Head of caudate nucleus (tissue), 42 donors: ENCODE data around the gene SLFN11.
"Not testable (repeated sequence)": the region's sequence is repeated elsewhere in the genome, so short reads cannot be mapped to it uniquely, and the experiment has no call there.

ENCODE experiments used
- DNase-seq, 42 donors: peaks; one replicate each; pipeline versions ENCODE4 v3.0.0 to v3.0.0-alpha.2; 2020 to 2021; ENCODE audit warnings: mixed read lengths in 7 of 42
- intact Hi-C: fragments of 100-400 bp; cut with DNase I; formaldehyde crosslinking; loops from one replicate; pipeline ENCODE4 v1.15.0; 2022

Gene SLFN11, protein sequence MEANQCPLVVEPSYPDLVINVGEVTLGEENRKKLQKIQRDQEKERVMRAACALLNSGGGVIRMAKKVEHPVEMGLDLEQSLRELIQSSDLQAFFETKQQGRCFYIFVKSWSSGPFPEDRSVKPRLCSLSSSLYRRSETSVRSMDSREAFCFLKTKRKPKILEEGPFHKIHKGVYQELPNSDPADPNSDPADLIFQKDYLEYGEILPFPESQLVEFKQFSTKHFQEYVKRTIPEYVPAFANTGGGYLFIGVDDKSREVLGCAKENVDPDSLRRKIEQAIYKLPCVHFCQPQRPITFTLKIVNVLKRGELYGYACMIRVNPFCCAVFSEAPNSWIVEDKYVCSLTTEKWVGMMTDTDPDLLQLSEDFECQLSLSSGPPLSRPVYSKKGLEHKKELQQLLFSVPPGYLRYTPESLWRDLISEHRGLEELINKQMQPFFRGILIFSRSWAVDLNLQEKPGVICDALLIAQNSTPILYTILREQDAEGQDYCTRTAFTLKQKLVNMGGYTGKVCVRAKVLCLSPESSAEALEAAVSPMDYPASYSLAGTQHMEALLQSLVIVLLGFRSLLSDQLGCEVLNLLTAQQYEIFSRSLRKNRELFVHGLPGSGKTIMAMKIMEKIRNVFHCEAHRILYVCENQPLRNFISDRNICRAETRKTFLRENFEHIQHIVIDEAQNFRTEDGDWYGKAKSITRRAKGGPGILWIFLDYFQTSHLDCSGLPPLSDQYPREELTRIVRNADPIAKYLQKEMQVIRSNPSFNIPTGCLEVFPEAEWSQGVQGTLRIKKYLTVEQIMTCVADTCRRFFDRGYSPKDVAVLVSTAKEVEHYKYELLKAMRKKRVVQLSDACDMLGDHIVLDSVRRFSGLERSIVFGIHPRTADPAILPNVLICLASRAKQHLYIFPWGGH

DNA sequence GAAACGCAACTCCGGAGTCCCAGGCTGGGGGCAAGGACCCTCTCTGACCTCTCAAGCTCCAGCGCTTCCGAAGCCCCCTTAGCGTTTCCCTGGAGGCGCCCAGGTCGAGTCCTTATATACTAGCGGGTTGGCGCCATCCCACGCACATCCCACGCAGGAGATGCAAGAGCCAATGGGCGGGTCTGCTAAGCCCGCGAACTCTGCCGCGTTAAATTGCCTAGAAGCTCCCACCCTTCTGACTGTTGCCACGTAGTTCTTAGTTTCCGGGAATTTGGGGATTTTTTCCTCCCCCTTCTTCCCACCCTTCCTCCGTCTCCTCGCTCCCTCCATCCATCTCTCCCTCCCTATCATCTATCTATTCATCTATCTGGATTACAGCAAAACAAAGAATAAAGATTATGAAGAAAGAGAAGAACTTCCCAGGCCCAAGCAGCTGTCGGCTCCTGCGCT is at the start of gene SLFN11:
Gene SLFN11 (minus strand): TSS at position 88 of the 450 bp plus-strand sequence. CDS start 9,814 bp downstream, outside the sequence.
- intact Hi-C loops = no loop called here
- peak; percentile 21 to 81 (median 61) for DNase-seq

DNA sequence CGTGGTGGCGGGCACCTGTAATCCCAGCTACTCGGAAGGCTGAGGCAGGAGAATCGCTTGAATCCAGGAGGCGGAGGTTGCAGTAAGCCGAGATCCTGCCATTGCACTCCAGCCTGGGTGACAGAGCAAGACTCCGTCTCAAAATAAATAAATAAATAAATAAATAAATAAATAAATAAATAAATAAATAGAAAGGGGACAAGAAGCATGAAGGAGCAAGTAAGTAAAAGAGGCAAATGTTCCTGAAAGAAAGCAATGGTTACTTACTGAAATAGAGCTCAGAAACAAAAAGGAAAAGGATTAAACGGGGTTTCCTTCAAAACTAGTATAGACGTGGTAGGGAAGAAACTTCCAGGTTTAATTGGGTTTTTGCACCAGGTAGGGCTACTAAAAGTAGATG is 47.6 kb upstream of the SLFN11 start:
- intact Hi-C loops, DNase-seq: not testable (repeated sequence)

DNA sequence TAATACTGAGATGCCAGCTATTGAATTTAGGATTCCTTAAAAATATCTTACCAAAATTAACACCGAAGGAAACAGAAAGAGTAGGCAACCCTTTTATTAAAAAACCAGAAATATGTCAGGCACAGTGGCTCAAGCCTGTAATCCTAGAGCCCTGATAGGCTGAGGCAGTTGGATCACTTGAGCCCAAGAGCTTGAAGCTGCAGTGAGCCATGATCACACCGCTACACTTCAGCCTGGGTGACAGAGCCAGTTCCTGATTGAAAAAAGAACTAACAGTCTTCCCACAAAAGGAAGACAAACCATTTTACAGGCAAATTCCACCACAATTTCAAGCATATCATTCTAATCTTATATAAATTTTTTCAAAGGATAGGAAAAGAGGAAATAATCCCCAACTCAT is 43.2 kb upstream of the SLFN11 start:
- peak in 6 of 42 donors; percentile 13 to 51 (median 24) for DNase-seq
- intact Hi-C loops = no loop called here

DNA sequence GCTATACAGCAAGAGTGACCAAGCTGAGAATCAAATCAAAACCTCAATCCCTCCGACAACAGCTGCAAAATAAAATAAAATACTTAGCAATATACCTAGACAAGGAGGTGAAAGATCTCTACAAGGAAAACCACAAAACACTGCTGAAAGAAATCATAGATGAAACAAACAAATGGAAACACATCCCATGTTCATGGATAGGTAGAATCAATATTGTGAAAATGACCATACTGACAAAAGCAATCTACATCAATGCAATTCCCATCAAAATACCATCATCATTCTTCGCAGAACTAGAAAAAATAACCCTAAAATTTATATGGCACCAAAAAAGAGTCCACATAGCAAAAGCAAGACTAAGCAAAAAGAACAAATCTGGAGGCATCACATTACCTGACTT is 41.3 kb upstream of the SLFN11 start:
- intact Hi-C loops, DNase-seq: not testable (repeated sequence)

DNA sequence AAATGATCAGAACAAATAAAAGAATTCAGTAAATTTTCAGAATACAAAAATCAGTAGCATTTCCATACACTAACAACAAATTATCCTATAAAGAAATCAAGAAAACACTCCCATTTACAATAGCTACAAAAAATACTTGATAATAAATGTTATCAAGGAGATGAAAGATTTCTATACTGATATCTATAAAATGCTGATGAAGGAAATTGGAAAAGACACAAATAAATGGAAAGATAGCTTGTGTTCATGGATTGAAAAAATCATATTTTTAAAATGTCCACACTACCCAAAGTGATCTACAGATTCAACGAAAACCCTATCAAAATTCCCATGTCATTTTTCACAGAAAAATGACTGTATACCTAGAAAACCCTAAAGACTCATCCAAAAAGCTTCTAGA is 40.8 kb upstream of the SLFN11 start:
- DNase-seq = no peak
- intact Hi-C loops = no loop called here

DNA sequence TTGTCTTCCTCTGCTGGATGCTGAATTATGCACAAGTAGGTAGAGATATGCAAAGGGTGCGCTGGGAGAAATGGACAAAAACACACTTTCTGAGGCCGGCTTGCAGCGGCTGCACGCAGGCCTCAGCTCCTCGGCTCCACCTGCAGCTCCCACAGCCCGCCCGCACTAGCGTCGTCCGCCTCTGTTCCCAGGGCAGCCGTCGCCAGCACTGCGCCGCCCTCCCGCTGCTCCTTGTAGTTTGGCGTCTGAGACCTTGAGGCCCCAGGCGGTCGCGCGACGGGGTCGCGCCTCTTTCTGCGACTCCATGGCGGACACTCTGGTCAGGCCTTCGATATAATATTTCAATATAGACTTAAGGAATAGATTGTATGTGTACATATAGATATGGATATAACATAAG is 34.1 kb upstream of the SLFN11 start:
- DNase-seq = no peak

DNA sequence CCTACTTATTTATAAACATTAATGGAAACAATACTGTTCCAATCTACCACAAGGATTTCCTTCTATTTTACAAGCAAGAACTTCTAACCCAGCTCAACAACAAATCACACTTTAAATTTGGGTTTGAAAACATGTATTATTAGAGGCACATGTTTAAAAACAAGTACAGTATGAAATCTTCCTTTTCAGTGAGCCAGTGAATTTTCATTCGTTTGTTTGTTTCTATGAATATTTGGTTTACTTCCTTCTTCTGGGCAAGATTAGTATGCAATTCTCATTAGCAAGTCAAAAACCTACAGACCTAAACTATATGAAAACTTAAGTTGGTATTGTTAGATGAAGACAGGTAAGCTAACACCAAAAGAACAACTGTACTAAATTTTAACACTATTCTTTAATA is 33.1 kb upstream of the SLFN11 start:
- no peak for DNase-seq
- intact Hi-C loops = no loop called here

More for the DNA sequence above, 34.1 kb upstream of the SLFN11 start:
- intact Hi-C loops = no loop called here

DNA sequence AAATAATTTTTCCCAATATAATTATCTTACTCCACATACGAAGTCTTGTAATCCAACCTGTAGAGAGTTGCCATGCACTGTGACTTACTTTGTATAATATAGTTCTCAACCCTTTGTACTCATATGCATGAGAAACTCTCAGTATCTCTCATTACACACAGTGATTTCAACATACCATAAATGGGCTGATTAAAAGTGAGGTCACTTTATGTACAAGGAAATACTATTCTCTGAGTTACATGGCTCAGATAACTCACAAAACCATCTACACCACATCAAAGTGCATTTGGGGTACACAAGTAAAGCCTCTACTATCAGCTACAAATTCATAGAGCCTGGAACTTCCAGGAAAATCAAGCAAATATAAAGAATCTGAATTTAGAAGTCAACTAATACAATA is 30.9 kb upstream of the SLFN11 start:
- intact Hi-C loops = no loop called here
- DNase-seq = no peak

DNA sequence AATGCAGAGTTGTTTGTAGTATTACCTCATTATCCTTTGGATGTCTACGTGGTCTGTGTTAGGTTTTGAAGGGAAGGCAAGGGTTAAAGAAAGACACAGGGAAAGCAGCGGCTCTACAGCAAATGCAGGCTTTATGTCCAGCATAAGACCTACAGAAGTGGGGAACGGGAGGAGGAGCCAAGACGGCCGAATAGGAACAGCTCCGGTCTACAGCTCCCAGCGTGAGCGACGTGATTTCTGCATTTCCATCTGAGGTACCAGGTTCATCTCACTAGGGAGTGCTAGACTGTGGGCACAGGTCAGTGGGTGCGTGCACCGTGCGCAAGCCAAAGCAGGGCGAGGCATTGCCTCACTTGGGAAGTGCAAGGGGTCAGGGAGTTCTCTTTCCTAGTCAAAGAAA is 20.4 kb upstream of the SLFN11 start:
- intact Hi-C loops, DNase-seq: not testable (repeated sequence)

DNA sequence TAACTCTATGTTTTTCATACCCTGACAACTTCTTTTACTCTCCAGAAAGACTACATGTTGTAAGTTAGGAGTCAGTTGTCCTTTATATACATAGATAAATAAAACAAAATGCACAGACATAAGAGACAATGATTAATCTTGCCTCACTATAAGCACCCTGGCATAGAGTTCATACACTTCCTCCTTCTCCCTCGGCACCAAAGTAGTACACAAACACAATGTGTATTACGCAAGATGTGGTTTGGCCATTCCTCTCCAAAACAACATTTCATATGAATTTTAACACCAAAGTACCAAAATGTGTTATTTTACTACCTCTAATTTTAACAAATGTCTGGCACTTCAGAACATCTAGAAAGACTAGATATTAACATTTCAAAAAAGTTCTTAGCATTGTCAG is 17.2 kb upstream of the SLFN11 start:
- intact Hi-C loops = no loop called here
- DNase-seq = no peak

DNA sequence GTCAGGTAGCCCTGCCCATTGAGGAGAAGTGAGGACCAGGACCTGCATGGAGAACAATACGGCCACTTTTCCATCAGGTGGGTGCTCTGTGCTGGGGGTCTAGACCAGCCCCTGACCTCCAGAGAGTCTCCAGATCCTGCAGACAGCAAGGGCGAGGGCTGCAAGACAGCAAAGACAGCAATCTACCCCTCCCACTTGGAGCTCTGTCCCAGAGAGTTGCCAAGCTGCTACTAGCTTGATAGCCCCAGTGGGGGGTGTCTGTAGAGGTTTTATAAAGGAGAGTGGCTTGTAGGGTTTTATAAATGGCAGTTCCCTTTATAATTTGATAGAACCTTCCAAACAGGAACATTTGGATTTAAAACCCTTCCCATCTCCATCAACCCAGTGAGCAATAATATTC is 16.7 kb upstream of the SLFN11 start:
- intact Hi-C loops = no loop called here
- no peak for DNase-seq

DNA sequence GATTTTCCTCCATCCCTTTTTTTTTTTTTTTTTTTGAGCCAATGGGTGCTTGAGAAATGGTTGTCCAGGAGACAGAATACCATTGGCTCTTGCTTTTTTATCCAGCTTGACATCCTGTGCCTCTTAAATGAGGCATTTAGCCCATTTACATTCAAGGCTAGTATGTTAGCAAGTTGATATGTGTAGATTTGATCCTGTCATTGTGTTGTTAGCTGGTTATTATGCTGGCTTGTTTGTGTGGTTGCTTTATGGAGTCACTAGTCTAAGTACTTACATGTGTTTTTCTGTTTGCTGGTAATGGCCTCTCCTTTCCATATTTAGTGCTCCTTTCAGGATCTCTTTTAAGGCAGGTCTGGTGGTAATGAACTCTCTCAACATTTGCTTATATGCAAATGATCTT is 14.1 kb upstream of the SLFN11 start:
- intact Hi-C loops = no loop called here

DNA sequence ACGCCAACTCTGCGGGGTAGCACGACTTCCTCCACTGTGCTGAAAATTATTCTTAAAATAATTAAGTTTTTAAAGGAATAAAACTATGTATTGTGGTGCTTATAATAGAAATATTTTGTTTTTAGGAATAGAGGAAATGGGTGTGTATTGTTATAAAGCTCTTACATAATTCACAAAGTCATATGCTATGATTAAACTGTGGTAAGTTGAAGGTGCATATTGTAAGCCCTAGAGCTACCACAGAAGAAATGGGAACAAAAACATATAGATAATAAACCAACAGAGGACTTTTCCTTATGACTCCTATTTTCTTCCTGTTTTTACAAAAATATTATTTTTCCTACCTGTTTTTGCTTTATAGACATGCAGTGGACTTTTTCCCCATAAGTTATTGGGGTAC is 4.3 kb upstream of the SLFN11 start:
- intact Hi-C loops = no loop called here

More for the DNA sequence above, 14.1 kb upstream of the SLFN11 start:
- no peak for DNase-seq

DNA sequence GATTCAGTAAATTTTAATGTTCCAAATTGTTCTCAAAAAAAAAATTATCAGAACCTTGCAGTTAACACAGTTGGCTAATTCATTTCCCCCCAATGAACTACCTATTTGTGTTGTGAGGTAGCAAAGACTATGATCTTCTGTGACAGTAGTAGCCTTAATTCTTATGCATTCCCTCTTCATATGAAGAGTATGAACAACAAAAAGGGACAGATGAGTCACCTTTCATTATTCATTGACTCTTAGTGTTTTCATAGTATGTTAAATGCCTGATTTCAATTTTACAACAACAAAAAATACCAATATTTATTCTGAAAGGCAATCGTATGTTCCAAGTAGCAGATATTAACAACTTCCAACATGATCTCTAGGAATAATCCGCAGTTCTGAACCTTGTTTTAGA is 3.6 kb upstream of the SLFN11 start:
- no peak for DNase-seq
- intact Hi-C loops = no loop called here

More for the DNA sequence above, 4.3 kb upstream of the SLFN11 start:
- DNase-seq = no peak

DNA sequence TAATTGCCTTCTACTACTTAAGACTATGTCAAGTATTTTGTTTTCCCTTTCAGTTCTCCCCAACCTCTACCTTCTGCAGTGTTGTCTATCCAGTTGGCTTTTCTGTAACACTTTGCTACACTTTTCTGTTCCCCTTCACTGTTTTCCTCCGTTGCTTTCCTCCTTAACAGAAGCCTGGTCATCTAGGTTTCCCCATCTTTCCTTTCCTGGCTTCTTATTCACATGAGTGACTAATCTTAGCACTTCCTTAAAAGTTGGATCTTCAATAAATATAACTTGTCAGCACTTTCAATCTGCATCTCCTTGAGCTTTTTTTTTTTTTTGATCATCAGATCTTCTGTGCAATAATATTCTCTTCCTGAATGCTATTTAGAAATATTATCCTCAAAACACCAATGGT is 2.8 kb upstream of the SLFN11 start:
- intact Hi-C loops = no loop called here

DNA sequence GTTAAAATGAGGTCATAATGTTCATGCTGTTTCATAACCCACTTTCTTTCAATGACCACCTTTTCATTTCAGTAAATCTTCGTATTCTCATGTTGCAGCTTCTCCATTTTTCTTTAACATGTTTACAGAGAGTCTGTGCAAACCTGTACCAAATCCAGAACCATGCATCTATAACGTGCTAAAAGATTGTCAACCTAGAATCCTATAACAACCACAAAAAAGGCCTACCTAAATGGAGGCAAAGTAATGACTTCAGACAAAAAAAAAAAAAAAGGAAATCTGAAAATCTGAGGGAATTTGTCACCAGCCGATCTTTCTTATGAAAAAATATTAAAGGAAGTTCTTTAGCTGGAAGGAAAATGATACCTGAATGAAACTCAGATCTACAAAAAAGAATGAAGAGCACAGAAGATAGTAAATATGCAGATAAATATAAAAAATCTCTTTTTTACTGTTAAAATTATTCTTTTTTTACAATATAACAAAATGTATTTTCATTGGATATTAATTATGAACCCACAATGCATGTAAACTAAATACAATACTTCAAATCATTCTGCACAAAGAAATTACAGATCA is 1.4 kb upstream of the SLFN11 start:
- intact Hi-C loops = no loop called here
- no peak for DNase-seq

More for the DNA sequence above, 2.8 kb upstream of the SLFN11 start:
- DNase-seq = no peak

DNA sequence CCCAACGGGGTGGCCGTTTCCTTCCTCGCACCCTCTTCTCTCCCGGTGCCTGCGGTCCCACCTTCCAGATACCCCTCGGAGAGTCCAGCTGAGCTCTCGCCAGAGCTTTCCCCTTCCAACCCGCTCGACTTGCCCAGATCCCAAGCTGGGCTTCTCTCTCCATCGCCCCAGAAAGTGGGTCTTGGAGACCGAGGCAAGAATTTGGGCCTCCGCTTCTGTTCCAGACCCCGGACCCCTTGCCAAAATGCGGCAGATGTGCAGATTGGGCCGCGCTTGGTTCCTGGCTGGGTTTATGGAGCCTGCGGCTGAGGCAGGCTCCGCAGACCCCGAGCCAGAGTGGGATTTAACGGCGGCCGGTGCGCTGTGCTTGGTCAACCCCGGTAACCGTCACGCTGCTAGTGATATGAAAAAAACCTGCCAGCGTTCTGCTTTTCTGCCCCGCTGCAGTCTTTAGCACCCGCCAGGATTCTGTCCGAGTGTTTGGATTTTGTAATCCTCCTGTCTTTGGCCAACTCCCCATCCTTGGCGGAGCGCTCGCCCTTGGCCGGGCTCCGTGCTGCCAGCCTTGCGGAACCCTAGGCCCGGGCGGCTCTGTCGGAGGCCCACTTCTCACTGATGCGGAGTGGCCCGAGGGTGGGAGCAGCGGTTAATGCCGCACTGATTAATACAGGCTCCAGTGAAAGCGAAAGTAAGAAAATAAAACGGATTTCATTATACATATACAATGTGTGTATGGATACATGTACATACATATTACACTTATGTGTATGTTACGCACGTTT is 754 bp upstream of the SLFN11 start:
- intact Hi-C loops = no loop called here
- DNase-seq = peak in 37 of 42 donors; percentile 5 to 63 (median 34)

DNA sequence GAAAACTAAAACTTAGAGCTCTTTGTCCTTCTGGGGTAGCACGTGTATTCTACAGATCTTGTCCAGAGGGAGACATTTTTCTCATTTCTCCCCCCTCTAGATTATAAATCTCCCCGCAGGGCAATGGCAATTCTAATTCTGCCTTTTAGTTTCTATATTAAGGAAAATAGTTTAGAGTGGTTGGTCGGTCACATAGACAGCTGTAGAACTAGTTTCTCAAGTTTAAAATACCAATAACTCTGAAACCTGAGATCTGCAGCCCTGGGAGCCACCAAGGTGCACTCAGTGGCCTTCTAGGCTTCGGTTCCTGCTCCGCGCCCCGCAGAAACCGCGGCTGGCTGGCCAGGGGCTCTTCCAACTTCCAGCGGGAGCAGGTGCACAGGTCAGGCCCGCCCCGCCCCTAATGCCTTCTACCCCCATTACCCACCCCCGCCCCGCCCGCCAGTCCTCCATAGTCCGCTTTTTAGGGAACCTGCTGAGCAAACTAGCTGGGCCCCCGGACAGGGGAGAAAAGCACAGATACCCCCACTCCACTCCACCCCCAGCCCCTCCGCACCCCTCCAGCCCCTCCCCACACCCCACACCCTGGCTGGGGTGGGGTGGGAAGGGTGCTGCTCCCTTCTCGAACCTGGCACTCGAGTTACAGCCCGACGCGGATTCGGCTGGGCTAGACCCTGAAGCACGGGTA is 431 bp downstream of the SLFN11 start:
- DNase-seq = no peak
- intact Hi-C loops = no loop called here
